Colonic mucosa (tissue), 4 donors: ENCODE results near the gene IL3. TPM values are rescaled to one million over a fixed set of nuclear protein-coding genes. Genes with fewer than 3 reads are reported as not detected.

Experiments used
- DNase-seq: peaks from one replicate; pipeline ENCODE4 v3.0.0-alpha.2; 2020
- H3K27ac ChIP-seq: fragments of 200-600 bp; one replicate; pipeline ENCODE4 v1.8.0; 2021
- H3K27me3 ChIP-seq: fragments of 200-600 bp; one replicate; pipeline ENCODE4 v1.8.0; 2021
- H3K36me3 ChIP-seq: fragments of 200-600 bp; one replicate; pipeline ENCODE4 v1.8.0; 2021
- H3K4me1 ChIP-seq: fragments of 200-600 bp; one replicate; pipeline ENCODE4 v1.8.0; 2021; ENCODE audit warnings: mild to moderate bottlenecking
- H3K4me3 ChIP-seq: fragments of 200-600 bp; one replicate; pipeline ENCODE4 v1.8.0; 2021
- H3K9ac ChIP-seq, 2 donors: one replicate each; pipeline ENCODE4 v1.7.0; 2013; ENCODE audit warnings: control low read depth in 2 of 2, low read depth in 2 of 2, low read length in 2 of 2
- H3K9me3 ChIP-seq: fragments of 200-600 bp; one replicate; pipeline ENCODE4 v1.8.0; 2021
- intact Hi-C: fragments of 100-400 bp; cut with DNase I; formaldehyde crosslinking; loops from one replicate; pipeline ENCODE4 v1.14.1; 2022
- total RNA-seq, 2 donors: library from RNA; stranded (reverse); fragmentation: NEBNext Ultra II Directional in 1 of 2; extraction: Animal tissue kit (Norgen Biotek cat#: 25700) in 1 of 2; gene quantifications; one replicate each; pipeline ENCODE4 v1.2.1, GENCODE V29; 2021
- TF ChIP-seq, protein P1 (sequence below): fragments of 200-600 bp; IDR thresholded peaks from one replicate; pipeline ENCODE4 v1.8.0; 2022; ENCODE audit warnings: antibody characterized with exemption, mild to moderate bottlenecking
- donor health status: healthy.
- donor health status: DM: no; HTN: no; CAD: no.
- donor health status: DM: no; HTN: no; CAD: no.

Gene IL3
- total RNA-seq, 2 donors from 2014 or later: 0.25 TPM; not detected in 1

DNA sequence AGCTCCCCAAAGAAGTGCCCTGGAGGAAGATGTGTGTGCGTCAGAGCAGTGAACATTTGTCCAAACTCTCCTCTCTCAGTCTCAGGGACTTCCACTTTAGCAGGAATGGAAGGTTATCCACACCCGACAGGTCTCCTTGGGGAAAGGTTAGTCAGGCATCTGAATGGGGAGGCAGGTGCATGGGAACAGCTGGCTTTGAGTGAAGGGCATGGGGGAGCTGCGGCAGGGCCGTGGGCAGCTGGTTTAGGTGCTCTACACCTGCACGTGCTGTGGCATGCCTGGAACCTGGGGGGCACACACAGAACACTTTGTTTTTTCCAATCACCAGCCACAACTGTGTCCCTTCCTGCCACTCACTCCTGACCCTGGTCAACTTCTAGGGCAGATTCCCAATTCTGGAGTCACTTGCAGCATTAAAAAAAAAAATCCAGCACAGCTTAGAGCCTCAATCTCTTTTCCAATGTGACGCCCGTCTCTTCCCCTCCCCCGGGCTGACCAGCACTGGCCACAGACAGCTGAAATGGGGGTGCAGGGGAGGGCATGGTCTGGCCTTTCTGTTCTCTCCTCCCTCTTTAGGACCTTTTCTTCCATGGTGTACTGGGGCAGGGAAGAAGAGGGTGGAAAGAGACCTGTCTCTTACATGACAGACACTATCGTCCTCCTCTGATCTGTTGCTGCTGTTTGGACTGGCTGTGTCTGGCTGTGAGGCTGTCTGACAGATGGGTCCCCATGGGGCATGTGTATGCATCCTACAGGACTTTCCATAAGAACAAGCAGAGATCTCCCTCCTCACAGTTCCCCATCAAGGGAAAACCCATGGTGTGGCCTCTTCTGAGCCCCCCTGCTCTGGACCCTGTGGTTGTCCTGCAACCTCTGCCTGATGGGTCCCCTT, 9.5 kb upstream of the IL3 start:
- H3K27ac ChIP-seq: no peak overlapping the region
- TF ChIP-seq, protein P1, sequence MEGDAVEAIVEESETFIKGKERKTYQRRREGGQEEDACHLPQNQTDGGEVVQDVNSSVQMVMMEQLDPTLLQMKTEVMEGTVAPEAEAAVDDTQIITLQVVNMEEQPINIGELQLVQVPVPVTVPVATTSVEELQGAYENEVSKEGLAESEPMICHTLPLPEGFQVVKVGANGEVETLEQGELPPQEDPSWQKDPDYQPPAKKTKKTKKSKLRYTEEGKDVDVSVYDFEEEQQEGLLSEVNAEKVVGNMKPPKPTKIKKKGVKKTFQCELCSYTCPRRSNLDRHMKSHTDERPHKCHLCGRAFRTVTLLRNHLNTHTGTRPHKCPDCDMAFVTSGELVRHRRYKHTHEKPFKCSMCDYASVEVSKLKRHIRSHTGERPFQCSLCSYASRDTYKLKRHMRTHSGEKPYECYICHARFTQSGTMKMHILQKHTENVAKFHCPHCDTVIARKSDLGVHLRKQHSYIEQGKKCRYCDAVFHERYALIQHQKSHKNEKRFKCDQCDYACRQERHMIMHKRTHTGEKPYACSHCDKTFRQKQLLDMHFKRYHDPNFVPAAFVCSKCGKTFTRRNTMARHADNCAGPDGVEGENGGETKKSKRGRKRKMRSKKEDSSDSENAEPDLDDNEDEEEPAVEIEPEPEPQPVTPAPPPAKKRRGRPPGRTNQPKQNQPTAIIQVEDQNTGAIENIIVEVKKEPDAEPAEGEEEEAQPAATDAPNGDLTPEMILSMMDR: no peak
- H3K27me3 ChIP-seq: no peaks in the 10 kb centered on the region
- no peak for DNase-seq
- H3K4me3 ChIP-seq: no peak overlapping the region
- intact Hi-C loops: no loop called here
- no peak overlapping the region for H3K9ac ChIP-seq
- no peaks in the 10 kb centered on the region for H3K4me1 ChIP-seq
- no peaks in the 10 kb centered on the region for H3K9me3 ChIP-seq
- H3K36me3 ChIP-seq: no peaks in the 10 kb centered on the region

DNA sequence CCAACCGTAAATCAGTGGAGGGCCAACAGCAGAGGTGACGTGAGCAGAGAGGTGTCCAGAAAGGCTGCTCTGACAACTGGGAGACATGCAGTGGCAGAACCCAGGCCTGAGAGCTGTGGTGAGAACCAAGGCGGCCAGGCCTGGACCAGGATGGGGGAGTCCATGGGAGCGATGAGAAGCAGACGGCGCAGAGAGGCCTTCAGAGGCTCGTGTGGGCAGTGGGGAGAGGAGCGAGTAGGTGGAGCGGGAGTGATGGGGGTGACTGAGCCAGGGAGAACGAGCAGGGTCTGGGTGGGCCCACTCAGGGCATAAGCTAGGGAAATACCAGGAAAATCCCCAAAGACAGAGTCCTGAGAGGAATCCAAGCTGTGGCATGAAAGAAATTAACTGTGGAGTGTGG, 7.9 kb upstream of the IL3 start:
- Histone ChIP-seq H3K27ac (no peak overlapping the region), H3K27me3 (no peaks in the 10 kb centered on the region), H3K36me3 (no peaks in the 10 kb centered on the region), H3K4me1 (no peaks in the 10 kb centered on the region), H3K9me3 (no peaks in the 10 kb centered on the region), H3K9ac (no peak overlapping the region), H3K4me3 (no peak overlapping the region)
- intact Hi-C loops: no loop called here
- TF ChIP-seq, protein P1: no peak
- no peak for DNase-seq

DNA sequence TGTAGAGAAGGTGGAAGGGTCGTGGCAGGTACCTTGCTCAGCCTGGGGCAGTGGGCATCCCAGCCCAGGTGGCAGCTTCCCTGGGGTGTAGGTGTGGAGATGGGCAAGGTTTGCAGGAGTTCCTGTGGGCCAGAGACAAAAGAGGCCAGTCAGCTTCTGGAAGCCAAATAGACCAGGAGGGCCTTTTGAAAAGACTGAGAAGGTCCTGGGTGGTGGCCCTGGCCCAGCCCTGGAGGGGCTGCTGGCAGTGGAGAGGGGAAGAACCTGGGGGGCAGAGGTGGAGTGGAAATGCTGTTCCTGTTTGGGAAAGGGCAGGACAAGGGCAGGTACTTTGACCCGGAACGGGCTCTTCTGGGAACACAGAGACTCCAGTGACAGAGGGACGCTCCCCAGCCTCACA, 7.0 kb upstream of the IL3 start:
- H3K36me3 ChIP-seq: no peaks in the 10 kb centered on the region
- H3K27ac ChIP-seq: no peak overlapping the region
- H3K9me3 ChIP-seq: no peaks in the 10 kb centered on the region
- intact Hi-C loops: no loop called here
- H3K9ac ChIP-seq: no peak overlapping the region
- H3K4me1 ChIP-seq: no peaks in the 10 kb centered on the region
- TF ChIP-seq, protein P1: no peak
- DNase-seq: no peak
- H3K4me3 ChIP-seq: no peak overlapping the region
- H3K27me3 ChIP-seq: no peaks in the 10 kb centered on the region

DNA sequence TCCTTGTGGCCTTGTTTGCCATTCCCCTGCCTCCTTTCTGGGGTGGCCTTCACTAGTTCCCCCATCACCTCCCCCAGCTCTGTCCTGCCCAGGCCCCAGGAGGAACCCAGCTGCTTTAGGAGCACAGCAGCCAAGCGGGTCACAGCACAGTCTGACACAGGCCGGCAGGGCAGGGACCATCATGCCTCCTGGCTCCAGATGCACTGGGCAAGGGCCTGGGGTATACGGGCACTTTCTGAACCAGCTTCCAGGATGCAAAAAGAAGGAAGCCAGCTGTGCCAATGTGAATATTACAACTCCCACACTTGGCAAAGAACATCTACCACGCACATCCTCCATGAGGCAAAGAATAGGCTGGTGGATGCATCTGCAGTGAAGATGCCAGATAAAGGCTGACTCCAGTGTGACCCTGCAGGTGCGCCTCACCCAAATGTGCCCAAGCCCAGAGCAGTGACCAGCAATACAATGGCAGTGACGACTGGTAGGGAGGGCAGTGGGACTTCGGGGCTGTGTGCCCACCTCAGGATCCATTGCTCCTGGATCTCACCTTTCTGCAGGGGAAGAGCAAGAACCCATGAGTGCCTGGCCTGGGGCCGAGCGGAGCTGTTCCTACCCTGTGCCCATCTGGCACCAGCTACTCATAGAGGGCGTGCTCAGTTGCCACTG, 6.3 kb upstream of the IL3 start:
- Histone ChIP-seq H3K9me3 (no peaks in the 10 kb centered on the region), H3K36me3 (no peaks in the 10 kb centered on the region), H3K27ac (no peak overlapping the region), H3K4me1 (no peaks in the 10 kb centered on the region), H3K27me3 (no peaks in the 10 kb centered on the region), H3K4me3 (no peak overlapping the region), H3K9ac (no peak overlapping the region)
- no peak for DNase-seq
- intact Hi-C loops: no loop called here
- TF ChIP-seq, protein P1: no peak

DNA sequence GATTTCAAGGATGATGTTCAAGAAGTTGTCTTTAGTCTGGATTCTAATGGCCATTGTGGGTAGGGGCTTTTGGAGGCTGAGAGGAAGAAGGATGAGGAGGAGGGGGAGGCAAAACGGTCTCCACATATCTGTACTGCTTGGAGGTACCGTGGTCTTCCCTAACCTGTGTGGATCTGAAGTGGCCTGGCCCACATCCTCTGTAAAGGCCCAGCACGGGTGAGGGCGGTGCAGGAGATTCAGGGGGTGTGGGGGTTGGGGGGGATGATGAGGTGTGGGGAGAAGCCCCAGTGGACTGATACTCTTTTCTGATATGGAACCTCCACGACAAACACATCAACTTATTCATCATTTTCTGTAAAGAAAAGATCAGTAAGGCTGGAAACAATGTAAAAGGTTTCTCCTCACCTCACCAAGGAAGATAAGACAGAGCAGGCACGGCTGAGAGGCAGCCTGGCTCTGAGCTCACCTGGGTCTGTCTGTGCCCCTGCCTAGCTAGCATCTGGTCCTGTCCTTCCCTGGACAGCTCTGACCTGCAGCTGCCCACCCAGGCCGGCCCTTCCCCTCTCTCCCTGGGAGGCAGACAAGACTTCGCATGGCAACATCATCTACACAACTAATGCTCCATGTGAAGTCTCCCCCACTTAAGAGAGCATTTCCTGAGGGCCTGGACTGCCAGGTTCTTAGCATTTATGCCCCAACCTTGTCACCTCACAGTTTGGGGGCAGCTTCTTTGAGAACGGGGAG, 5.6 kb upstream of the IL3 start:
- TF ChIP-seq, protein P1: no peak
- H3K9ac ChIP-seq: no peak overlapping the region
- H3K27me3 ChIP-seq: no peaks in the 10 kb centered on the region
- no peaks in the 10 kb centered on the region for H3K36me3 ChIP-seq
- no peaks in the 10 kb centered on the region for H3K9me3 ChIP-seq
- H3K27ac ChIP-seq: no peak overlapping the region
- no peak overlapping the region for H3K4me3 ChIP-seq
- no peaks in the 10 kb centered on the region for H3K4me1 ChIP-seq
- intact Hi-C loops: no loop called here
- DNase-seq: no peak
